ENCODE data around the gene SLC22A23. TPM values are rescaled to one million over a fixed set of nuclear protein-coding genes. Genes with fewer than 3 reads are reported as not detected.

The SLC22A23 gene
- total and polyA plus RNA-seq, 2 donors (not counting 1 experiment from before 2014, with no cell fraction given) = 0.18 to 1.4 TPM

GRCh38 chr6:3258201-3258600, 198.6 kb downstream of the SLC22A23 start:
- Histone ChIP-seq H3K4me3 (ENCODE audit: control extremely low read depth in 1 of 5, extremely low read depth in 1 of 5, insufficient read depth in 1 of 5, low read depth in 2 of 5, low read length in 4 of 5) (peak overlapping the region; percentile 32 to 86 (median 78)), H2AFZ (ENCODE audit: insufficient read depth, low read depth, low read length, poor library complexity, severe bottlenecking) (peak overlapping the region; percentile 93), H3K4me2 (replicated peaks; ENCODE audit: low read depth, low read length, poor library complexity, severe bottlenecking) (peak overlapping the region; percentile 88), H3K4me1 (ENCODE audit: control insufficient read depth in 2 of 2, insufficient read depth in 2 of 2, low read length in 2 of 2) (peaks cover 20 to 34% of the 10 kb centered on the region in 2 donors), H3K79me2 (ENCODE audit: control insufficient read depth, insufficient read depth, low read length) (peaks cover 41% of the 10 kb centered on the region), H3K27ac (ENCODE audit: low read length in 2 of 2) (no peak overlapping the region), H3K9ac (ENCODE audit: low read length) (peak overlapping the region; percentile 82), H3K36me3 (replicated peaks in 1 of 2; ENCODE audit: control extremely low read depth in 1 of 2, control insufficient read depth in 1 of 2, extremely low read depth in 1 of 2, insufficient read depth in 2 of 2, low read length in 1 of 2) (peaks cover 0 to 6% of the 10 kb centered on the region in 2 experiments), H4K20me1 (ENCODE audit: control insufficient read depth, insufficient read depth, low read length, poor library complexity, severe bottlenecking) (peaks cover 38% of the 10 kb centered on the region), H3K9me3 (ENCODE audit: control extremely low read depth in 1 of 3, control insufficient read depth in 2 of 3, insufficient read depth in 1 of 3, low read length in 2 of 3) (peaks cover 0 to 4% (median 0%) of the 10 kb centered on the region in 3 donors), H3K27me3 (replicated peaks in 1 of 4; ENCODE audit: control extremely low read depth in 1 of 4, control insufficient read depth in 3 of 4, insufficient read depth in 4 of 4, low read length in 3 of 4) (no peaks in the 10 kb centered on the region)
- ATAC-seq (ENCODE audit: low read depth) = no peak
- H3K9me3 Mint-ChIP-seq (ENCODE audit: insufficient read depth) = no peaks in the 10 kb centered on the region
- POLR2A ChIA-PET = interaction anchor here (0.9 to 1.6 kb wide), 2 partner anchors 96 to 140 kb away, joined by 3 to 4 read pairs; partner anchors contain the start of gene BPHL
- DNase-seq = no peak
- peak overlapping the region; percentile 97 for H3K4me3 Mint-ChIP-seq
- H3K27me3 Mint-ChIP-seq = peaks cover 3% of the 10 kb centered on the region
- peaks cover 33% of the 10 kb centered on the region for H3K4me1 Mint-ChIP-seq
- H3K27ac Mint-ChIP-seq = peak overlapping the region; percentile 59
- WGBS (ENCODE audit: insufficient coverage) = 62% methylated on average over 7 of the region's 12 CpGs
- intact Hi-C loops (cut with micrococcal nuclease) = loop anchor here (1.0 to 10.0 kb wide), 9 partner anchors 99 to 1011 kb away; partner anchors contain the start of genes BPHL, ECI2, GMDS and RIPK1
- TF ChIP-seq CTCF (IDR thresholded peaks at IDR 0.05) = no peak
- CTCF ChIA-PET = interaction anchor here (0.9 to 1.5 kb wide), 2 partner anchors 101 to 138 kb away, joined by 3 to 5 read pairs; partner anchors contain the start of gene TUBB2A

GRCh38 chr6:3253597-3253961, 203.3 kb downstream of the SLC22A23 start:
- Mint-ChIP-seq H3K27me3 (peaks cover 23% of the 10 kb centered on the region), H3K27ac (no peak overlapping the region), H3K4me3 (no peak overlapping the region), H3K9me3 (ENCODE audit: insufficient read depth) (no peaks in the 10 kb centered on the region), H3K4me1 (peaks cover 4% of the 10 kb centered on the region)
- Histone ChIP-seq H3K4me1 (ENCODE audit: control insufficient read depth in 2 of 2, insufficient read depth in 2 of 2, low read length in 2 of 2) (peaks cover 8 to 12% of the 10 kb centered on the region in 2 donors), H4K20me1 (ENCODE audit: control insufficient read depth, insufficient read depth, low read length, poor library complexity, severe bottlenecking) (no peaks in the 10 kb centered on the region), H3K79me2 (ENCODE audit: control insufficient read depth, insufficient read depth, low read length) (no peaks in the 10 kb centered on the region), H2AFZ (ENCODE audit: insufficient read depth, low read depth, low read length, poor library complexity, severe bottlenecking) (no peak overlapping the region), H3K4me3 (ENCODE audit: control extremely low read depth in 1 of 5, extremely low read depth in 1 of 5, insufficient read depth in 1 of 5, low read depth in 2 of 5, low read length in 4 of 5) (no peak overlapping the region), H3K36me3 (replicated peaks in 1 of 2; ENCODE audit: control extremely low read depth in 1 of 2, control insufficient read depth in 1 of 2, extremely low read depth in 1 of 2, insufficient read depth in 2 of 2, low read length in 1 of 2) (no peaks in the 10 kb centered on the region), H3K9ac (ENCODE audit: low read length) (no peak overlapping the region), H3K27ac (ENCODE audit: low read length in 2 of 2) (no peak overlapping the region), H3K27me3 (replicated peaks in 1 of 4; ENCODE audit: control extremely low read depth in 1 of 4, control insufficient read depth in 3 of 4, insufficient read depth in 4 of 4, low read length in 3 of 4) (peaks cover 0 to 17% (median 6%) of the 10 kb centered on the region in 4 experiments), H3K9me3 (ENCODE audit: control extremely low read depth in 1 of 3, control insufficient read depth in 2 of 3, insufficient read depth in 1 of 3, low read length in 2 of 3) (peaks cover 0 to 7% (median 0%) of the 10 kb centered on the region in 3 donors), H3K4me2 (replicated peaks; ENCODE audit: low read depth, low read length, poor library complexity, severe bottlenecking) (no peak overlapping the region)
- no peak for DNase-seq
- CTCF ChIA-PET = interaction anchor here (1.1 to 1.9 kb wide), 4 partner anchors 91 to 126 kb away, joined by 3 to 6 read pairs (median 4); partner anchors contain the start of gene TUBB2A
- ATAC-seq (ENCODE audit: low read depth) = no peak
- TF ChIP-seq CTCF (IDR thresholded peaks at IDR 0.05) (no peak), EZH2 (IDR thresholded peaks at IDR 0.05; ENCODE audit: borderline replicate concordance, insufficient read depth, low read depth, low read length, poor library complexity, severe bottlenecking) (no peak)
- POLR2A ChIA-PET = no interaction called here
- intact Hi-C loops (cut with micrococcal nuclease) = loop anchor here (10.0 kb wide), 1 partner anchor 881 kb away; the partner anchor contains the start of gene ECI2
- 97% methylated on average over 40 of the region's 40 CpGs for WGBS (ENCODE audit: insufficient coverage)
